ENCODE results near the gene KRI1. TPM values are rescaled to one million over a fixed set of nuclear protein-coding genes. Genes with fewer than 3 reads are reported as not detected.

KRI1 gene
- 16.7 and 18.2 TPM in 2 replicates for total RNA-seq

DNA sequence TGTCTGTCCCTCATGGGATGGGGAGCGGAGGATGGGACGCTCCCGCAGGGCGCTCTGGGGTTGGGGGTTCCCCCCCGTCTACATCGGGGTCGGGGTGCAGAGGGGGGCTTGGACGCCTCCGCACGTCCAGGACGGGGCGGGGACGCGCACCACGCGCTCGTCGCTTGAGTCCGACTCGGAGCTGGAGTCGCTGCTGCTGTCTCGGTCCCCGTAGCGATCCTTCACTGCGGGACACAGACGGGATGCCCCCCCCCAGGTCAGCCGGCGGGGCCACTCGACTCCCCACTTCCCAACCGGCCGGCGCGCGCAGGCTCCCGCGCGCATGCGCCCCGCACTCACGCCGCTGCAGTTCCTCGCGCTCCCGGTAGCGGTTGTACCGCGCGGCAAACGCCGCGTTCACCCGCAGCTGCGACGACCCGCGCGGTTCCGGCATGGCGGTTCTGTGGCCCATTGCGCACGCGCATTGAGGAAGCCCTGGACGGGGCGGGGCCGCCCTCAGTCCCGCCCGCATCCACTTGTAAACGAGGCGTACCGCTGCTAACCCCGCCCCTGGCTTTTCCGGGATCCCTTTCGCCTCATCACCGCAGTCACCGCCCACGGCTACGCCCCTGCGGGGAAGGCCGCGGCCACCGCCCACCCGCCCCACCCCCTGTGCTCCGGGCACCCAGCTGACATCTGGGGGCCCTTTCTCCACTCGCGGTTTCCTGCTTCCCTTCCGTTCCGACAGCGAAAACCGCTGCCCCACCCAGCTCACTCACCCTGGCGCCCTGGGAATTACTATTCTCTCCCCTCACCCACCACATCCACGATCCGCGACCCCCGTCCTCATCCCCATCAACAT lies at the start of gene KRI1:
Gene KRI1 (minus strand): TSS at position 444 of the 841 bp plus-strand sequence. CDS start 11 bp downstream, at position 433.
- peak within 1 kb of the TSS; percentile 96 for H3K4me3 ChIP-seq (ENCODE audit: low read depth, low read length)
- TF ChIP-seq CTCF (conservative IDR thresholded peaks at IDR 0.05; ENCODE audit: low read depth, low read length), result peak; percentile 27

DNA sequence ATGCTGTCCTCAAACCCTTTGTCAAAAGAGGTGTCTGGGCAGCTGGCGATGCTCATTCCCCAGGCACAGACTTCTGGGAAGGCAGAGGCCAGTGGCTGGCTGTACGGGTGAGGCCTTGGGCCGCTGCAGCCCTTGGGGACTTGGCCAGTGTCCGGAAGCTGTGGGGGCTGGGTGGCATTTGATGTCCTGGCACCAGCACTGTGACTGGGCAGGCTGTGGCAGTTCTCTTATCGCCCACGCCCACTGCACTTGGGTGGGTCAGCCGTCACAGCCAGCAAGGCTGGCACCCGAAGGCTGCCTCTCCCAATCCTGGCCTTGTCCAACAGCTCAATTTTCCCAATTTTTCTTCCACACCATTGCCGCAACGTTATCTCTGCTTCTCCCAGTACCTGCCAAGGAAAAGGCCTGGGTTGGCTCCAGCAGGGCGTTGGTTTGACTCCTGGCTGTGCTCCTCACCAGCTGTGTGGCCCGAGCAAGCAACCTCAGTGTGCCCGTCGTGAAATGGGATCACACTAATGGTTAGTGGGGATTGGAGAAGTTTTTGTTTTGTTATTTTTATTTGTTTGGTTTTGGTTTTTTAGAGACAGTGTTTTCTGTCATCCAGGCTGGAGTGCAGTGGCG lies 46.8 kb upstream of the KRI1 start:
- TF ChIP-seq CTCF (conservative IDR thresholded peaks at IDR 0.05; ENCODE audit: low read depth, low read length), result no peak
- H3K4me3 ChIP-seq (ENCODE audit: low read depth, low read length), result no peak overlapping the region
- DNase-seq (ENCODE audit: low read depth), result no peak

More for the DNA sequence above, at the start of gene KRI1:
- DNase-seq (ENCODE audit: low read depth), result peak; percentile 49

- H3K4me3 ChIP-seq (ENCODE audit: low read depth, low read length), result no peak overlapping the region
- no peak for DNase-seq (ENCODE audit: low read depth)
- TF ChIP-seq CTCF (conservative IDR thresholded peaks at IDR 0.05; ENCODE audit: low read depth, low read length), result no peak
Measured at GRCh38 chr19:10611907-10612306, 46.1 kb upstream of the KRI1 start.

DNA sequence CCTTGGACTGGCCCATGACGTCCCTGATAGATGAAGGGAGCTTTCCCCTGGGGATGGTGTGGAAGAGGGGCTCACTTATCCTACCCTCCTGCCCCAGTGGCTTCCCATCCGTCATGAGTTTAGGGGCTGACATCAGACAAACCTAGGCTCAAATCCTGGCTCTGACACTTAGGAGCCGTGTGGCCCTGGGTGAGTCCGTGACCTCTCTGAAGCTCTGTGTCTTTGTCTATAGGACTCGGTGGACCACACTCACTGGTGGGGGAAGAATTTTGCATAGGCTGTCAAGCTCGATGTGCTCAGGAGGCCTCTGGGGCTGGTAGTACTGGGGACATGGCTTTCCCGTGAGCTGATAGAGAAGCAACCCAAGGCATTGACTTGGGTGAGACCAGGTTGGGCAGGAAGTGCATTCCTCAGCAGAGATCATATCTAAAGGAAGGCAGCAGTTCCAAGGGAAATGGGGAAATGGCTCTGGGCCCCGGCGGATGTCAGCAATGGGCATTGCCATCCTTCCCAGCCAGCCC lies 38.7 kb upstream of the KRI1 start:
- TF ChIP-seq CTCF (conservative IDR thresholded peaks at IDR 0.05; ENCODE audit: low read depth, low read length), result no peak
- H3K4me3 ChIP-seq (ENCODE audit: low read depth, low read length), result no peak overlapping the region

GRCh38 chr19:10603873-10604459 lies 38.2 kb upstream of the KRI1 start:
- no peak for TF ChIP-seq CTCF (conservative IDR thresholded peaks at IDR 0.05; ENCODE audit: low read depth, low read length)
- H3K4me3 ChIP-seq (ENCODE audit: low read depth, low read length), result no peak overlapping the region
- no peak for DNase-seq (ENCODE audit: low read depth)

More for the DNA sequence above, 38.7 kb upstream of the KRI1 start:
- DNase-seq (ENCODE audit: low read depth), result no peak

GRCh38 chr19:10603084-10603872 lies 37.5 kb upstream of the KRI1 start:
- peak overlapping the region; percentile 87 for H3K4me3 ChIP-seq (ENCODE audit: low read depth, low read length)
- no peak for TF ChIP-seq CTCF (conservative IDR thresholded peaks at IDR 0.05; ENCODE audit: low read depth, low read length)

More at GRCh38 chr19:10603084-10603872, 37.5 kb upstream of the KRI1 start:
- no peak for DNase-seq (ENCODE audit: low read depth)

Measured in epithelial cell of proximal tubule (primary cell).